ENCODE measurements around the gene EPS8L3. TPM values are rescaled to one million over a fixed set of nuclear protein-coding genes. Genes with fewer than 3 reads are reported as not detected.

The EPS8L3 gene
- total and polyA plus RNA-seq, 2 donors (not counting 3 experiments of a cell fraction or from before 2014, with no cell fraction given) = not detected

GRCh38 chr1:109775398-109775797 lies 11.7 kb upstream of the EPS8L3 start:
- H3K9ac ChIP-seq (replicated peaks; ENCODE audit: extremely low read depth, insufficient read depth, low read length) = no peak overlapping the region
- H3K4me2 ChIP-seq (ENCODE audit: insufficient read depth, low read length) = no peak overlapping the region
- ChIA-PET CTCF (interaction anchor here (0.6 to 17.2 kb wide), 15 partner anchors 14 to 236 kb away, joined by 3 to 807 read pairs (median 5); partner anchors contain the start of genes AHCYL1, CSF1 and GSTM1), POLR2A (interaction anchor here (0.6 to 2.5 kb wide), 2 partner anchors 156 to 209 kb away, joined by 3 to 16 read pairs; partner anchors contain the start of genes AHCYL1 and GNAT2)
- H2AFZ ChIP-seq (ENCODE audit: low read depth, low read length) = no peak overlapping the region
- no peaks in the 10 kb centered on the region for H3K36me3 ChIP-seq (ENCODE audit: control insufficient read depth in 2 of 2, extremely low read depth in 1 of 2, insufficient read depth in 2 of 2, low read length in 2 of 2)
- no peaks in the 10 kb centered on the region for H3K4me1 ChIP-seq (ENCODE audit: control insufficient read depth, extremely low read depth, insufficient read depth, low read length)
- H3K79me2 ChIP-seq (ENCODE audit: control insufficient read depth, insufficient read depth, low read length) = no peaks in the 10 kb centered on the region
- no peaks in the 10 kb centered on the region for H3K9me1 ChIP-seq (replicated peaks; ENCODE audit: control insufficient read depth, extremely low read depth, insufficient read depth, low read length)
- H3K27me3 ChIP-seq (ENCODE audit: control insufficient read depth in 2 of 2, insufficient read depth in 2 of 2, low read length in 2 of 2) = peaks cover 0 to 4% of the 10 kb centered on the region in 2 experiments
- DNase-seq (ENCODE audit: low read depth, low spot score) = no peak
- no peak for TF ChIP-seq POLR2AphosphoS5 (IDR thresholded peaks at IDR 0.05; ENCODE audit: insufficient read depth, low read depth, low read length)
- no peak overlapping the region for H3K27ac ChIP-seq (ENCODE audit: insufficient read depth, low read depth, low read length)
- dilution Hi-C loops (cut with MboI; ENCODE audit: extremely low pct_ligation_motif_present, low sequenced_read_pairs) (loop anchor here (25.0 kb wide), 1 partner anchor 237 kb away; no protein-coding TSS in a partner anchor), intact Hi-C loops (cut with micrococcal nuclease) (no loop called here)
- BruUV-seq (replicated peaks) = no TSS peak
- FAIRE-seq = no peak
- no peaks in the 10 kb centered on the region for H4K20me1 ChIP-seq (replicated peaks; ENCODE audit: control insufficient read depth, extremely low read depth, insufficient read depth, low read length)
- H3K4me3 ChIP-seq (replicated peaks in 1 of 3; ENCODE audit: insufficient read depth in 1 of 3, low read depth in 1 of 3, low read length in 3 of 3) = no peak overlapping the region
- H3K9me3 ChIP-seq (replicated peaks; ENCODE audit: control insufficient read depth, insufficient read depth, low read length) = no peaks in the 10 kb centered on the region

GRCh38 chr1:109773900-109774485 lies 10.3 kb upstream of the EPS8L3 start:
- Histone ChIP-seq H3K4me1 (ENCODE audit: control insufficient read depth, extremely low read depth, insufficient read depth, low read length) (no peaks in the 10 kb centered on the region), H3K9me1 (replicated peaks; ENCODE audit: control insufficient read depth, extremely low read depth, insufficient read depth, low read length) (no peaks in the 10 kb centered on the region), H3K79me2 (ENCODE audit: control insufficient read depth, insufficient read depth, low read length) (no peaks in the 10 kb centered on the region), H3K36me3 (ENCODE audit: control insufficient read depth in 2 of 2, extremely low read depth in 1 of 2, insufficient read depth in 2 of 2, low read length in 2 of 2) (no peaks in the 10 kb centered on the region), H4K20me1 (replicated peaks; ENCODE audit: control insufficient read depth, extremely low read depth, insufficient read depth, low read length) (no peaks in the 10 kb centered on the region), H3K9ac (replicated peaks; ENCODE audit: extremely low read depth, insufficient read depth, low read length) (no peak overlapping the region), H3K4me3 (replicated peaks in 1 of 3; ENCODE audit: insufficient read depth in 1 of 3, low read depth in 1 of 3, low read length in 3 of 3) (no peak overlapping the region), H3K9me3 (replicated peaks; ENCODE audit: control insufficient read depth, insufficient read depth, low read length) (no peaks in the 10 kb centered on the region), H3K27me3 (ENCODE audit: control insufficient read depth in 2 of 2, insufficient read depth in 2 of 2, low read length in 2 of 2) (peaks cover 0 to 4% of the 10 kb centered on the region in 2 experiments), H3K27ac (ENCODE audit: insufficient read depth, low read depth, low read length) (no peak overlapping the region), H3K4me2 (ENCODE audit: insufficient read depth, low read length) (no peak overlapping the region), H2AFZ (ENCODE audit: low read depth, low read length) (no peak overlapping the region)
- CTCF ChIA-PET = interaction anchor here (0.6 to 17.2 kb wide), 35 partner anchors 8 to 343 kb away, joined by 3 to 807 read pairs (median 5); partner anchors contain the start of genes AHCYL1, CSF1, GNAI3 and GSTM1
- TF ChIP-seq EZH2 (IDR thresholded peaks at IDR 0.05; ENCODE audit: borderline replicate concordance, low read depth, low read length, severe bottlenecking) = no peak
- no peak for TF ChIP-seq GATA2 (IDR thresholded peaks at IDR 0.05; ENCODE audit: insufficient read depth, insufficient read length, low read depth, low read length)
- TF ChIP-seq MYC (IDR thresholded peaks at IDR 0.05; ENCODE audit: low read depth, low read length) = no peak
- no peak for TF ChIP-seq CTCF (IDR thresholded peaks at IDR 0.05; ENCODE audit: extremely low read depth in 1 of 2, insufficient read depth in 1 of 2, low read depth in 1 of 2, low read length in 2 of 2)
- no peak for TF ChIP-seq POLR2AphosphoS5 (IDR thresholded peaks at IDR 0.05; ENCODE audit: insufficient read depth, low read depth, low read length)
- no peak for TF ChIP-seq JUN (IDR thresholded peaks at IDR 0.05; ENCODE audit: borderline replicate concordance, insufficient read depth, insufficient read length, low read depth)
- no peak for TF ChIP-seq MAX (IDR thresholded peaks at IDR 0.05; ENCODE audit: insufficient read depth, insufficient read length)
- no peak for TF ChIP-seq POLR2A (IDR thresholded peaks at IDR 0.05; ENCODE audit: low read depth, low read length)
- TF ChIP-seq FOS (IDR thresholded peaks at IDR 0.05; ENCODE audit: borderline replicate concordance, insufficient read depth, low read length) = no peak
- no peak for DNase-seq (ENCODE audit: low read depth, low spot score)
- intact Hi-C loops (cut with micrococcal nuclease) = loop anchor here (1.0 kb wide), 3 partner anchors 56 to 228 kb away; no protein-coding TSS in a partner anchor
- no TSS peak for BruUV-seq (replicated peaks)
- POLR2A ChIA-PET = interaction anchor here (1.0 kb wide), 1 partner anchor 211 kb away, joined by 3 read pairs; no protein-coding TSS in a partner anchor
- dilution Hi-C loops (cut with MboI; ENCODE audit: extremely low pct_ligation_motif_present, low sequenced_read_pairs) = no loop called here
- FAIRE-seq = no peak

Measured in endothelial cell of umbilical vein (primary cell).